NCI-H2107 treated with DMSO at 0.1 percent for 48 hours (cell line): Measurements from ENCODE around the gene GDF9.
A peak's percentile ranks its signal among the peaks of the same experiment; 100 is the strongest.

ENCODE experiments used
- DNase-seq: peaks from one replicate; lab custom pipeline; 2025; ENCODE audit not compliant: unreplicated experiment; lab: John Stamatoyannopoulos, UW

Gene GDF9

GRCh38 chr5:132866342-132867045, at the start of gene GDF9, which contains the start of gene UQCRQ:
GDF9 (minus strand) TSS chr5:132866469; CDS start chr5:132864533, 1,936 bp downstream.
UQCRQ (plus strand) TSS chr5:132866642; CDS start chr5:132866882, 240 bp downstream.
- peak; percentile 92 for DNase-seq

GRCh38 chr5:132915681-132916080, 49.4 kb upstream of the GDF9 start:
- DNase-seq: no peak

GRCh38 chr5:132909702-132910101, 43.4 kb upstream of the GDF9 start:
- no peak for DNase-seq

GRCh38 chr5:132907161-132907560, 40.9 kb upstream of the GDF9 start:
- no peak for DNase-seq

GRCh38 chr5:132905938-132906337, 39.7 kb upstream of the GDF9 start:
- no peak for DNase-seq

- no peak for DNase-seq
Observed at GRCh38 chr5:132901730-132902129, 35.5 kb upstream of the GDF9 start.

GRCh38 chr5:132901036-132901435, 34.8 kb upstream of the GDF9 start:
- DNase-seq: no peak

GRCh38 chr5:132898094-132898493, 31.8 kb upstream of the GDF9 start:
- no peak for DNase-seq

- DNase-seq: no peak
Observed at GRCh38 chr5:132896685-132897084, 30.4 kb upstream of the GDF9 start.

- DNase-seq: no peak
Observed at GRCh38 chr5:132895719-132896305, 29.5 kb upstream of the GDF9 start.

- no peak for DNase-seq
Observed at GRCh38 chr5:132890817-132891216, 24.5 kb upstream of the GDF9 start.

GRCh38 chr5:132889501-132889900, 23.2 kb upstream of the GDF9 start:
- DNase-seq: no peak

GRCh38 chr5:132887283-132887682, 21.0 kb upstream of the GDF9 start:
- DNase-seq: no peak

GRCh38 chr5:132886064-132886823, 20.0 kb upstream of the GDF9 start:
- no peak for DNase-seq

GRCh38 chr5:132884548-132884947, 18.3 kb upstream of the GDF9 start:
- no peak for DNase-seq

- DNase-seq: peak; percentile 14
Observed at GRCh38 chr5:132883261-132883834, 17.1 kb upstream of the GDF9 start.

GRCh38 chr5:132877938-132878337, 11.7 kb upstream of the GDF9 start:
- DNase-seq: peak; percentile 61

GRCh38 chr5:132877466-132877865, 11.2 kb upstream of the GDF9 start:
- DNase-seq: no peak

- DNase-seq: no peak
Observed at GRCh38 chr5:132876020-132876759, 9.9 kb upstream of the GDF9 start.

GRCh38 chr5:132873930-132874271, 7.6 kb upstream of the GDF9 start:
- DNase-seq: no peak
